A549 (cell line): Measurements from ENCODE around the gene RFWD3. TPM values are rescaled to one million over a fixed set of nuclear protein-coding genes. Genes with fewer than 3 reads are reported as not detected.

ENCODE experiments used
- ATAC-seq, 2 experiments: fragments of 200-7000 bp in 1 of 2; fragments of >200 bp in 1 of 2; cut with Nextera tagmentation in 1 of 2; cut with Tn5 transposase in 1 of 2; 3 replicates each; pipeline versions ENCODE4 v1.8.0 to v1.9.1; 2018 to 2020; ENCODE audit warnings: mild to moderate bottlenecking in 1 of 2, moderate library complexity in 1 of 2
- CTCF ChIA-PET: fragments of 300-600 bp; sonication (Branson Sonifier 250); formaldehyde crosslinking; extraction: SDS; loops from one replicate; lab custom pipeline; 2021; ENCODE audit warnings: antibody characterized with exemption, inconsistent platforms; lab: Yijun Ruan, JAX
- POLR2A ChIA-PET: fragments of 350-600 bp; formaldehyde crosslinking; extraction: SDS; loops from one replicate; lab custom pipeline; 2021; ENCODE audit warnings: antibody characterized with exemption, inconsistent platforms; lab: Yijun Ruan, JAX
- DNase-seq, 2 experiments: peaks; one replicate each; pipeline versions ENCODE4 v3.0.0 to v3.0.0-alpha.2; 2011 to 2016; ENCODE audit warnings: low read depth in 1 of 2, low spot score in 1 of 2
- FAIRE-seq: peaks from 2 replicates; lab custom pipeline; 2011; peaks lifted over from hg19 to GRCh38; lab: Jason Lieb, UNC
- H3K27ac ChIP-seq, 2 experiments: fragments of >200 bp; sonication (Bioruptor Twin); formaldehyde crosslinking; 3 replicates each; pipeline ENCODE4 v1.5.1; 2016 to 2017
- H3K4me1 ChIP-seq: fragments of >200 bp; sonication (Bioruptor Twin); formaldehyde crosslinking; 3 replicates; pipeline ENCODE4 v1.6.1; 2016
- H3K4me2 ChIP-seq: fragments of >200 bp; sonication (Bioruptor Twin); formaldehyde crosslinking; 3 replicates; pipeline ENCODE4 v1.6.1; 2016
- H3K4me3 ChIP-seq: fragments of >200 bp; sonication (Bioruptor Twin); formaldehyde crosslinking; 3 replicates; pipeline ENCODE4 v1.5.1; 2016
- H3K9me3 ChIP-seq: fragments of >200 bp; sonication (Bioruptor Twin); formaldehyde crosslinking; 3 replicates; pipeline ENCODE4 v1.6.1; 2016
- CBX2 ChIP-seq: fragments of 200-600 bp; sonication (generic); IDR thresholded peaks from 2 replicates; pipeline ENCODE4 v1.6.1; 2016; ENCODE audit warnings: low read depth, mild to moderate bottlenecking, borderline replicate concordance
- CBX8 ChIP-seq: fragments of 200-600 bp; sonication (generic); IDR thresholded peaks from 2 replicates; pipeline ENCODE4 v1.6.1; 2016
- ESRRA ChIP-seq: fragments of 150-350 bp; IDR thresholded peaks from 2 replicates; pipeline ENCODE4 v1.6.1; 2014; ENCODE audit warnings: mild to moderate bottlenecking, low read length, borderline replicate concordance
- FOSB ChIP-seq: fragments of 250-450 bp; sonication (Bioruptor Pico); IDR thresholded peaks from 2 replicates; pipeline ENCODE4 v1.5.0; 2020; ENCODE audit warnings: mild to moderate bottlenecking, moderate library complexity
- FOSL2 ChIP-seq, 2 experiments: fragments of 450-650 bp in 1 of 2; fragments of >200 bp in 1 of 2; sonication (Bioruptor Twin) in 1 of 2; formaldehyde crosslinking; IDR thresholded peaks; 2 replicates each; pipeline versions ENCODE4 v1.5.0 to v1.6.1; 2016 to 2020; ENCODE audit warnings: mild to moderate bottlenecking in 1 of 2, moderate library complexity in 1 of 2
- GATA3 ChIP-seq: IDR thresholded peaks from 2 replicates; pipeline ENCODE4 v1.6.1; 2012; ENCODE audit warnings: borderline replicate concordance
- HOXA7 ChIP-seq: fragments of 250-450 bp; sonication (Bioruptor Pico); IDR thresholded peaks from 2 replicates; pipeline ENCODE4 v1.5.0; 2020; ENCODE audit warnings: mild to moderate bottlenecking, moderate library complexity
- HOXB13 ChIP-seq: fragments of 250-450 bp; sonication (Bioruptor Pico); IDR thresholded peaks from 2 replicates; pipeline ENCODE4 v1.5.0; 2020; ENCODE audit warnings: low read depth, mild to moderate bottlenecking, moderate library complexity
- JUN ChIP-seq, 2 experiments: fragments of >200 bp; sonication (Bioruptor Twin); formaldehyde crosslinking; IDR thresholded peaks; 2 replicates in 1 of 2; 3 replicates in 1 of 2; pipeline ENCODE4 v1.6.1; 2016 to 2017
- KDM1A ChIP-seq: fragments of 200-600 bp; sonication (generic); IDR thresholded peaks from 2 replicates; pipeline ENCODE4 v1.6.1; 2016; ENCODE audit warnings: low read depth, mild to moderate bottlenecking
- MAFK ChIP-seq: fragments of 450-650 bp; IDR thresholded peaks from 2 replicates; pipeline ENCODE4 v1.6.1; 2014; ENCODE audit not compliant: partially characterized antibody
- MAX ChIP-seq: IDR thresholded peaks from 2 replicates; pipeline ENCODE4 v1.6.1; 2012
- MAZ ChIP-seq: fragments of 150-350 bp; IDR thresholded peaks from 2 replicates; pipeline ENCODE4 v1.6.1; 2014; ENCODE audit warnings: antibody characterized with exemption, low read depth, low read length, borderline replicate concordance
- MYC ChIP-seq: IDR thresholded peaks from 2 replicates; pipeline ENCODE4 v1.6.1; 2012; ENCODE audit warnings: mild to moderate bottlenecking, inconsistent platforms, low read length, improper control_type of control experiment, borderline replicate concordance
- NFE2L2 ChIP-seq: fragments of 150-350 bp; conservative IDR thresholded peaks from 2 replicates; pipeline ENCODE4 v1.6.1; 2014; ENCODE audit warnings: low read length
- NR3C1 ChIP-seq: fragments of >200 bp; sonication (Bioruptor Twin); formaldehyde crosslinking; IDR thresholded peaks from 3 replicates; pipeline ENCODE4 v1.6.1; 2017
- PBX3 ChIP-seq: IDR thresholded peaks from 2 replicates; pipeline ENCODE4 v1.6.1; 2012
- POLR2A ChIP-seq: IDR thresholded peaks from 2 replicates; pipeline ENCODE4 v1.6.1; 2012; ENCODE audit warnings: mild to moderate bottlenecking, low read length
- POLR2AphosphoS2 ChIP-seq: conservative IDR thresholded peaks from 2 replicates; pipeline ENCODE4 v1.6.1; 2012; ENCODE audit warnings: low read length, improper control_type of control experiment, inconsistent platforms
- RAD21 ChIP-seq, 2 experiments: fragments of >200 bp in 1 of 2; sonication (Bioruptor Twin) in 1 of 2; formaldehyde crosslinking in 1 of 2; IDR thresholded peaks in 1 of 2; conservative IDR thresholded peaks in 1 of 2; 2 replicates in 1 of 2; 3 replicates in 1 of 2; pipeline ENCODE4 v1.6.1; 2012 to 2018; ENCODE audit warnings: inconsistent platforms in 1 of 2
- RCOR1 ChIP-seq: fragments of 150-350 bp; IDR thresholded peaks from 2 replicates; pipeline ENCODE4 v1.6.1; 2014; ENCODE audit warnings: antibody characterized with exemption, low read length, low read depth
- REST ChIP-seq: fragments of 200-600 bp; sonication (generic); IDR thresholded peaks from 2 replicates; pipeline ENCODE4 v1.6.1; 2016; ENCODE audit warnings: antibody characterized with exemption, mild to moderate bottlenecking, moderate library complexity
- SREBF2 ChIP-seq: fragments of 450-650 bp; IDR thresholded peaks from 2 replicates; pipeline ENCODE4 v1.6.1; 2014; ENCODE audit warnings: mild to moderate bottlenecking, moderate library complexity
- TFCP2L1 ChIP-seq: fragments of 250-450 bp; sonication (Bioruptor Pico); IDR thresholded peaks from 2 replicates; pipeline ENCODE4 v1.5.0; 2021; ENCODE audit warnings: mild to moderate bottlenecking
- ZC3H11A ChIP-seq: fragments of 450-650 bp; IDR thresholded peaks from 2 replicates; pipeline ENCODE4 v1.6.1; 2014; ENCODE audit warnings: antibody characterized with exemption, mild to moderate bottlenecking
- ZNF302 ChIP-seq: fragments of 250-450 bp; sonication (Bioruptor Pico); IDR thresholded peaks from 2 replicates; pipeline ENCODE4 v1.9.0; 2021; ENCODE audit warnings: inconsistent platforms, mild to moderate bottlenecking, moderate library complexity
- WGBS: methylation state at CpG from one replicate; pipeline ENCODE4 v1.1.6; 2017; ENCODE audit errors: missing lambda C conversion rate; 5-methylcytosine and 5-hydroxymethylcytosine counted together
- polyA minus RNA-seq: library from RNA; depleted of rRNA, polyadenylated mRNA; stranded (reverse); fragments of >200 nt; gene quantifications from 2 replicates; pipeline ENCODE4 v1.2.3, GENCODE V29; 2011; rRNA and poly(A)+ RNA removed
- polyA plus RNA-seq, 4 experiments: library from polyadenylated mRNA; depleted of rRNA in 3 of 4; stranded (reverse); fragments of >200 nt; fragmentation: RNase III in 1 of 4; extraction: RNeasy Plus Mini Kit Qiagen cat#74134 plus additional on column Dnase treatment in 1 of 4; gene quantifications; 2 replicates in 3 of 4; 3 replicates in 1 of 4; pipeline ENCODE4 v1.2.3, GENCODE V29; 2011 to 2017
- TF ChIP-seq, protein P1 (sequence below): fragments of >200 bp; sonication (Bioruptor Twin); formaldehyde crosslinking; IDR thresholded peaks from 3 replicates; pipeline ENCODE4 v1.6.1; 2016
- TF ChIP-seq, protein P2 (sequence below): fragments of 250-450 bp; sonication (Bioruptor Pico); IDR thresholded peaks from 2 replicates; pipeline ENCODE4 v1.5.0; 2021; ENCODE audit warnings: mild to moderate bottlenecking, moderate library complexity, borderline replicate concordance

RFWD3 gene, protein sequence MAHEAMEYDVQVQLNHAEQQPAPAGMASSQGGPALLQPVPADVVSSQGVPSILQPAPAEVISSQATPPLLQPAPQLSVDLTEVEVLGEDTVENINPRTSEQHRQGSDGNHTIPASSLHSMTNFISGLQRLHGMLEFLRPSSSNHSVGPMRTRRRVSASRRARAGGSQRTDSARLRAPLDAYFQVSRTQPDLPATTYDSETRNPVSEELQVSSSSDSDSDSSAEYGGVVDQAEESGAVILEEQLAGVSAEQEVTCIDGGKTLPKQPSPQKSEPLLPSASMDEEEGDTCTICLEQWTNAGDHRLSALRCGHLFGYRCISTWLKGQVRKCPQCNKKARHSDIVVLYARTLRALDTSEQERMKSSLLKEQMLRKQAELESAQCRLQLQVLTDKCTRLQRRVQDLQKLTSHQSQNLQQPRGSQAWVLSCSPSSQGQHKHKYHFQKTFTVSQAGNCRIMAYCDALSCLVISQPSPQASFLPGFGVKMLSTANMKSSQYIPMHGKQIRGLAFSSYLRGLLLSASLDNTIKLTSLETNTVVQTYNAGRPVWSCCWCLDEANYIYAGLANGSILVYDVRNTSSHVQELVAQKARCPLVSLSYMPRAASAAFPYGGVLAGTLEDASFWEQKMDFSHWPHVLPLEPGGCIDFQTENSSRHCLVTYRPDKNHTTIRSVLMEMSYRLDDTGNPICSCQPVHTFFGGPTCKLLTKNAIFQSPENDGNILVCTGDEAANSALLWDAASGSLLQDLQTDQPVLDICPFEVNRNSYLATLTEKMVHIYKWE
- polyA plus RNA-seq (2011; rRNA removed), result 50.6 and 52.5 TPM in 2 replicates
- 27.6 and 35.9 TPM in 2 replicates for polyA plus RNA-seq (2012; cell fraction: cytosol; rRNA removed)
- polyA plus RNA-seq (2012; cell fraction: nucleus; rRNA removed), result 27.8 and 37.0 TPM in 2 replicates
- 36.1 to 43.2 TPM (median 36.7 TPM) in 3 replicates for polyA plus RNA-seq (2017; fragmentation: RNase III; extraction: RNeasy Plus Mini Kit Qiagen cat#74134 plus additional on column Dnase treatment)
- polyA minus RNA-seq, result 81.6 and 86.0 TPM in 2 replicates

DNA sequence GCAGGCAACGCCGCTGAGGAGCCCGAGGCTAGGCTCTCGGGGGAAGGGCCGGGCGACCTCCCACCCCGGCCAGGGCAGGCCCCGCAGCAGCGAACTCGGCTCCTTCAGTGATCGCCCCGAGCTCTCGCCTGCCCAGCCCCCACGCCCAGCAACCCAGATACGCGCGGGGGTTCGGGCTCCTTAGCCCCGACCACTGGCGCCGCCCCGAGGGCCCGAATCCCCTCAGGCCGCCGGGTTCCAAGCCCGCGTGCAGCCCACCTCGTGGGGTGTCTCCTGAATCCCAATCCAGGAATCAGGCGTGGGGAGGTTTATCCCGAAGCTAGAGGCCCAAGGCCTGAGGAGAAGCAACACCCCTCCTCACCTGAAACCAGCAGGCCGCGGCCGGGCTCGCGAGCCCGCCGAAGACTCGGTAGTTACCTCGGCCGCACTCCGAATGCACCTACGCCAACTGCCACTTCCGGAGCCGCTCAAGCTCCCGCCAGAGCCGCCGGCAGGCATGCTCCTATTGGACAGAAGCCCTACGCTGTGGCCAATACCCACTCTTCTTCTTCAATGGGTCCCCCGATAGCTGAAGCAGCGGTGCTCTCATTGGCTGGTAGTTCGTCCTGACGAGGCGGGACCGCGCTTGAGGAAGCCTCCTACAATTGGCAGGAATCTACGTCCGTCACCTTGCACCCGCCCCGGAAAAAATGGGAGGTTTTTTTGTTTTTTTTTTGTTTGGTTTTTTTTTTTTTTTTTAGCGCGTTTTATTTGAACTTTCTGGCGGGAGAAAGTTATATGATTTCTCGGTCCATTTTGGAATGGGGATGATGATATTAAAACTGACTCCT lies at the start of gene RFWD3:
Gene RFWD3, minus strand, starts transcription at position 453 of the 830 bp plus-strand sequence. CDS start 5,428 bp downstream, outside the sequence.
- peak within 1 kb of the TSS; percentile 85 for H3K4me2 ChIP-seq
- under 1% methylated on average over 28 of the region's 63 CpGs for WGBS
- no peak for TF ChIP-seq HOXA7 (CRISPR knock-in tag)
- 0 out of 2 replicates have a peak, but pooled peaks have one; percentile 25 for TF ChIP-seq TFCP2L1 (CRISPR knock-in tag)
- no peak for TF ChIP-seq SREBF2
- TF ChIP-seq KDM1A, result no peak
- no peak for TF ChIP-seq MAFK
- TF ChIP-seq HOXB13, result no peak
- TF ChIP-seq GATA3, result peak; percentile 46
- no peak for TF ChIP-seq ZNF302
- no peak for TF ChIP-seq ZC3H11A
- TF ChIP-seq, protein P1, sequence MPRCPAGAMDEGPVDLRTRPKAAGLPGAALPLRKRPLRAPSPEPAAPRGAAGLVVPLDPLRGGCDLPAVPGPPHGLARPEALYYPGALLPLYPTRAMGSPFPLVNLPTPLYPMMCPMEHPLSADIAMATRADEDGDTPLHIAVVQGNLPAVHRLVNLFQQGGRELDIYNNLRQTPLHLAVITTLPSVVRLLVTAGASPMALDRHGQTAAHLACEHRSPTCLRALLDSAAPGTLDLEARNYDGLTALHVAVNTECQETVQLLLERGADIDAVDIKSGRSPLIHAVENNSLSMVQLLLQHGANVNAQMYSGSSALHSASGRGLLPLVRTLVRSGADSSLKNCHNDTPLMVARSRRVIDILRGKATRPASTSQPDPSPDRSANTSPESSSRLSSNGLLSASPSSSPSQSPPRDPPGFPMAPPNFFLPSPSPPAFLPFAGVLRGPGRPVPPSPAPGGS, result peak; percentile 74; the same call in 2 of the 3 replicates
- TF ChIP-seq POLR2A, result peak; percentile 85
- TF ChIP-seq, protein P2, sequence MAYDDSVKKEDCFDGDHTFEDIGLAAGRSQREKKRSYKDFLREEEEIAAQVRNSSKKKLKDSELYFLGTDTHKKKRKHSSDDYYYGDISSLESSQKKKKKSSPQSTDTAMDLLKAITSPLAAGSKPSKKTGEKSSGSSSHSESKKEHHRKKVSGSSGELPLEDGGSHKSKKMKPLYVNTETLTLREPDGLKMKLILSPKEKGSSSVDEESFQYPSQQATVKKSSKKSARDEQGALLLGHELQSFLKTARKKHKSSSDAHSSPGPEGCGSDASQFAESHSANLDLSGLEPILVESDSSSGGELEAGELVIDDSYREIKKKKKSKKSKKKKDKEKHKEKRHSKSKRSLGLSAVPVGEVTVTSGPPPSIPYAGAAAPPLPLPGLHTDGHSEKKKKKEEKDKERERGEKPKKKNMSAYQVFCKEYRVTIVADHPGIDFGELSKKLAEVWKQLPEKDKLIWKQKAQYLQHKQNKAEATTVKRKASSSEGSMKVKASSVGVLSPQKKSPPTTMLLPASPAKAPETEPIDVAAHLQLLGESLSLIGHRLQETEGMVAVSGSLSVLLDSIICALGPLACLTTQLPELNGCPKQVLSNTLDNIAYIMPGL, result peak; percentile 70; the same call in 1 of the 2 replicates
- no peak for TF ChIP-seq NFE2L2
- TF ChIP-seq CBX8, result no peak
- no peak for TF ChIP-seq REST
- no peak for TF ChIP-seq CBX2
- peak; percentile 69 to 71; a peak in 4 of 5 replicates for TF ChIP-seq JUN (IDR thresholded peaks at IDR 0.05)
- TF ChIP-seq ESRRA, result no peak
- TF ChIP-seq RCOR1, result no peak
- peak; percentile 93 for TF ChIP-seq MAX
- TF ChIP-seq FOSL2 (IDR thresholded peaks at IDR 0.05), result no peak
- no peak for TF ChIP-seq FOSL2 (CRISPR knock-in tag; IDR thresholded peaks at IDR 0.05)
- no peak for TF ChIP-seq RAD21 (conservative IDR thresholded peaks at IDR 0.05 in 1 of 2, IDR thresholded peaks at IDR 0.05 in 1 of 2)
- TF ChIP-seq FOSB (CRISPR knock-in tag), result no peak
- TF ChIP-seq MYC, result peak; percentile 28; the same call in 1 of the 2 replicates
- no peak for TF ChIP-seq MAZ
- TF ChIP-seq PBX3, result peak; percentile 91
- TF ChIP-seq NR3C1, result no peak
- no peak for TF ChIP-seq POLR2AphosphoS2

More for the DNA sequence above, at the start of gene RFWD3:
- ChIA-PET CTCF (interaction anchor here (0.8 to 2.3 kb wide), 4 partner anchors 16 to 196 kb away, joined by 3 to 11 read pairs (median 4); partner anchors contain the start of gene MLKL), POLR2A (interaction anchor here (0.6 to 1.6 kb wide), 10 partner anchors 10 to 318 kb away, joined by 3 to 18 read pairs (median 4); partner anchors contain the start of genes GLG1, MLKL and WDR59)
- Histone ChIP-seq H3K4me1 (peaks cover 12% of the 10 kb centered on the region; the same call in 1 of the 3 replicates), H3K27ac (peak within 1 kb of the TSS; percentile 88 to 93), H3K9me3 (no peaks in the 10 kb centered on the region), H3K4me3 (peak within 1 kb of the TSS; percentile 91)
- ATAC-seq (peak; percentile 100), DNase-seq (peak; percentile 99 to 100), FAIRE-seq (no peak)
